ENCODE measurements around the gene SRGAP2.
"Not testable (repeated sequence)": the region's sequence is repeated elsewhere in the genome, so short reads cannot be mapped to it uniquely, and the experiment has no call there.

DNA sequence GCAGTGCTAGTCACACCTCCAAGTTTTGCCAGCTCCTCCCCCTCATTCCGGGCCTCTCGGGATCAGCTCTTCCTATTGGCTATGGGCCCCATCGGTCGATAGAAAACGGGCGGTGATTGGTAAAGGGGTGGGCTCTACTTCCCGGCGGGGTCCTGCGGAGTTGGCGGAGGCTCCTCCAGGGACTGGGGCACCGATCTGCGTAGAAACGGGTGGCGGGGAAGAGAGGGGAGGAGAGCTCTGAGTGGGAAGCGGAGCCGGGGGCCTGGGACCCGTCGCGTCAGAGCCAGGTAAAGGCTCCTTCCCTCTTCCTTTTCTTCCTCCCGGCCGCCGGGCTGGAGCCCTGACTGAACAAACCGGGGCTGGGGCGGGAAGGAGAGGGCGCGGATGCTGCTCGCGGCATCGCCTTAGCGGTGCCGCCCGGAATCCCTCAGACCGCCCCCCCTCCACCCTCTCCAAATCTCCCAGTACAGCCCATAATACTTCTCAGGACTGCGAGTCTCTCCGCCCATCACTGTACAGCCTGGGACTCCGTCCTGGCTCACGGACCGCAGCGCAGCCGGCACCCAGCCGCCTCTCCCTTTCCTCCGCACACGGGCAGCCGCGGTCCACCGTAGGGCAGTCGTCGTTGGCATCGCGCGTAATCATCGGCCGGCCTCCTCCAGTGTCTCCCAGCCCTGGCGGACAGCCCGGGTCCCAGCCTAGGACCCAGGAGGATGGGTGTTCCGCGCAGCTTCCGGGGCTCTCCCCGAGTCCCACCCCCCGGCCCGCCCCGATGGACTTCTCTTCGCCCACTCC is at the start of gene SRGAP2:
- not testable (repeated sequence) for TF ChIP-seq SMC3, POLR2A (IDR thresholded peaks at IDR 0.05; ENCODE audit: low read depth, low read length)

Data from IMR-90 (cell line).